SK-N-SH treated with all-trans-retinoic acid at 6 μM for 48 hours (cell line): ENCODE data around the gene SDCCAG8.

Source experiments
- ATAC-seq: fragments of 200-7000 bp; cut with Tn5 transposase; 3 replicates; pipeline ENCODE4 v1.9.1; 2020; ENCODE audit warnings: mild to moderate bottlenecking, moderate library complexity
- ARNTL ChIP-seq: fragments of 450-650 bp; formaldehyde crosslinking; IDR thresholded peaks from 2 replicates; pipeline ENCODE4 v1.5.0; 2020; ENCODE audit warnings: low read depth, mild to moderate bottlenecking, moderate library complexity, borderline replicate concordance
- BACH2 ChIP-seq: fragments of 250-450 bp; sonication (Bioruptor Pico); IDR thresholded peaks from 2 replicates; pipeline ENCODE4 v1.9.0; 2021; ENCODE audit warnings: mild to moderate bottlenecking, borderline replicate concordance
- CSDC2 ChIP-seq: fragments of 250-450 bp; sonication (Bioruptor Pico); IDR thresholded peaks from 2 replicates; pipeline ENCODE4 v1.5.0; 2020; ENCODE audit warnings: mild to moderate bottlenecking, moderate library complexity
- ESRRG ChIP-seq: fragments of 250-450 bp; sonication (Bioruptor Pico); IDR thresholded peaks from 2 replicates; pipeline ENCODE4 v1.6.1; 2021; ENCODE audit warnings: mild to moderate bottlenecking
- GLIS3 ChIP-seq: fragments of 250-450 bp; sonication (Bioruptor Pico); IDR thresholded peaks from 2 replicates; pipeline ENCODE4 v1.5.0; 2020; ENCODE audit warnings: mild to moderate bottlenecking, moderate library complexity
- ISL1 ChIP-seq: fragments of 250-450 bp; sonication (Bioruptor Pico); IDR thresholded peaks from 2 replicates; pipeline ENCODE4 v2.1.2; 2022; ENCODE audit warnings: mild to moderate bottlenecking, moderate library complexity
- OSR1 ChIP-seq: fragments of 250-450 bp; sonication (Bioruptor Pico); IDR thresholded peaks from 2 replicates; pipeline ENCODE4 v1.8.0; 2022; ENCODE audit warnings: moderate library complexity, mild to moderate bottlenecking, inconsistent platforms
- PPARA ChIP-seq: fragments of 250-450 bp; sonication (Bioruptor Pico); IDR thresholded peaks from 2 replicates; pipeline ENCODE4 v1.5.0; 2020; ENCODE audit warnings: mild to moderate bottlenecking, borderline replicate concordance
- RARB ChIP-seq: fragments of 250-450 bp; sonication (Bioruptor Pico); IDR thresholded peaks from 2 replicates; pipeline ENCODE4 v1.8.0; 2021; ENCODE audit warnings: mild to moderate bottlenecking, moderate library complexity
- SNAI2 ChIP-seq: fragments of 250-450 bp; sonication (Bioruptor Pico); IDR thresholded peaks from 2 replicates; pipeline ENCODE4 v1.5.0; 2020; ENCODE audit warnings: mild to moderate bottlenecking, moderate library complexity
- TCF4 ChIP-seq: fragments of 250-450 bp; sonication (Bioruptor Pico); IDR thresholded peaks from 2 replicates; pipeline ENCODE4 v1.8.0; 2021; ENCODE audit warnings: mild to moderate bottlenecking, moderate library complexity, borderline replicate concordance
- TOX ChIP-seq: fragments of 250-450 bp; sonication (Bioruptor Pico); IDR thresholded peaks from 2 replicates; pipeline ENCODE4 v1.8.0; 2021; ENCODE audit warnings: mild to moderate bottlenecking, moderate library complexity, borderline replicate concordance
- ZC3H10 ChIP-seq: fragments of 250-450 bp; sonication (Bioruptor Pico); IDR thresholded peaks from 2 replicates; pipeline ENCODE4 v1.5.1; 2021; ENCODE audit warnings: mild to moderate bottlenecking, moderate library complexity
- ZFP3 ChIP-seq: fragments of 250-450 bp; sonication (Bioruptor Pico); IDR thresholded peaks from 2 replicates; pipeline ENCODE4 v1.5.0; 2020; ENCODE audit warnings: mild to moderate bottlenecking, moderate library complexity
- ZFP30 ChIP-seq: fragments of 450-650 bp; formaldehyde crosslinking; IDR thresholded peaks from 2 replicates; pipeline ENCODE4 v1.5.0; 2022; ENCODE audit warnings: mild to moderate bottlenecking, moderate library complexity
- ZNF70 ChIP-seq: fragments of 450-650 bp; formaldehyde crosslinking; IDR thresholded peaks from 2 replicates; pipeline ENCODE4 v1.5.0; 2020; ENCODE audit warnings: mild to moderate bottlenecking, moderate library complexity
- ZNF8 ChIP-seq: fragments of 450-650 bp; formaldehyde crosslinking; IDR thresholded peaks from 2 replicates; pipeline ENCODE4 v1.5.0; 2020; ENCODE audit warnings: mild to moderate bottlenecking, moderate library complexity
- TF ChIP-seq, protein P1 (sequence below): fragments of 250-450 bp; sonication (Bioruptor Pico); IDR thresholded peaks from 2 replicates; pipeline ENCODE4 v1.5.1; 2021; ENCODE audit warnings: mild to moderate bottlenecking, moderate library complexity
- TF ChIP-seq, protein P2 (sequence below): fragments of 250-450 bp; sonication (Bioruptor Pico); IDR thresholded peaks from 2 replicates; pipeline ENCODE4 v1.8.0; 2020; ENCODE audit warnings: mild to moderate bottlenecking, moderate library complexity, borderline replicate concordance
- TF ChIP-seq, protein P3 (sequence below): fragments of 250-450 bp; sonication (Bioruptor Pico); IDR thresholded peaks from 2 replicates; pipeline ENCODE4 v1.5.1; 2020; ENCODE audit warnings: low read depth, mild to moderate bottlenecking, moderate library complexity
- TF ChIP-seq, protein P4 (sequence below): fragments of 250-450 bp; sonication (Bioruptor Pico); IDR thresholded peaks from 2 replicates; pipeline ENCODE4 v1.8.0; 2021; ENCODE audit warnings: low read depth, mild to moderate bottlenecking, moderate library complexity, borderline replicate concordance
- TF ChIP-seq, protein P5 (sequence below): fragments of 250-450 bp; sonication (Bioruptor Pico); IDR thresholded peaks from 2 replicates; pipeline ENCODE4 v1.5.0; 2020; ENCODE audit warnings: mild to moderate bottlenecking, moderate library complexity

SDCCAG8 gene

DNA sequence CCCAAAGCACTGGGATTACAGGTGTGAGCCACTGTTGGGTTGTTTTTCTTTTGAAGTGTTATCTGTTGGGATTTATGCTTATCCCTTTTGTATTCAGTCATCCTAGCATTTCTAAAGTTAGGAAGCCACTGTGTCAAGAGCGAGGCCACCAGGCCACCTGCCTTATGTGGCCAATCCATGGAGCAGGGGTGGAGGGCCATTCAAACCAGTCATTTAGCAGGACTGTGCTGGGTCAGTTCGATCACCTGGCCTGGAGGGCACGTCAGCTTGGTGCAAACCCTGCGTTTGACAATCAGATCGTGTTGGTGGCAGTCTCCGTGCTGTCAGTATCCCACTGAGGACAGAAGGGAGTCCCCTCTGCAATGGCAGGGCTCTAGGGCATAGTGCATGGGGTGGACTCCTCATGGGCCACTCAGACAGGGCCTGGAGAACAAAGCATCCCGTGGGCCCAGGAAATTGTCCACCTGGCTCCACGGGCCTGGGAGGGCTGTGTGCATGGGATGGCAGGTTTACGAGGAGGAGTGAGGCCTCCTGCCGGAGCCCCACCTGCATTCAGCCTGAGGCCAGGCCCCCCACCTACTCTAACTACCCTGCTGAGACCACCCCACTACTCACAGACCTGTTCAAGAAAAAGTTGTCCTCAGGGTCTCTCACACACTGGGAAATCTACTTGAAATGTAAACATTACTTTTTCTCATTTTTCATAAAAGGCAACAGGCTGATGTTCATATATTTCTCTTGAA is 242.3 kb downstream of the SDCCAG8 start:
- TF ChIP-seq ZFP3 (CRISPR knock-in tag) (no peak), ISL1 (no peak), TCF4 (CRISPR knock-in tag) (no peak), ZNF70 (CRISPR knock-in tag) (no peak), GLIS3 (CRISPR knock-in tag) (no peak), TOX (CRISPR knock-in tag) (no peak), ARNTL (CRISPR knock-in tag) (no peak), ZFP30 (CRISPR knock-in tag) (no peak), ZC3H10 (no peak), ESRRG (CRISPR knock-in tag) (no peak), PPARA (CRISPR knock-in tag) (no peak), BACH2 (CRISPR knock-in tag) (no peak)
- TF ChIP-seq, protein P1, sequence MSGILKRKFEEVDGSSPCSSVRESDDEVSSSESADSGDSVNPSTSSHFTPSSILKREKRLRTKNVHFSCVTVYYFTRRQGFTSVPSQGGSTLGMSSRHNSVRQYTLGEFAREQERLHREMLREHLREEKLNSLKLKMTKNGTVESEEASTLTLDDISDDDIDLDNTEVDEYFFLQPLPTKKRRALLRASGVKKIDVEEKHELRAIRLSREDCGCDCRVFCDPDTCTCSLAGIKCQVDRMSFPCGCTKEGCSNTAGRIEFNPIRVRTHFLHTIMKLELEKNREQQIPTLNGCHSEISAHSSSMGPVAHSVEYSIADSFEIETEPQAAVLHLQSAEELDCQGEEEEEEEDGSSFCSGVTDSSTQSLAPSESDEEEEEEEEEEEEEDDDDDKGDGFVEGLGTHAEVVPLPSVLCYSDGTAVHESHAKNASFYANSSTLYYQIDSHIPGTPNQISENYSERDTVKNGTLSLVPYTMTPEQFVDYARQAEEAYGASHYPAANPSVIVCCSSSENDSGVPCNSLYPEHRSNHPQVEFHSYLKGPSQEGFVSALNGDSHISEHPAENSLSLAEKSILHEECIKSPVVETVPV (CRISPR knock-in tag): no peak
- TF ChIP-seq, protein P2, sequence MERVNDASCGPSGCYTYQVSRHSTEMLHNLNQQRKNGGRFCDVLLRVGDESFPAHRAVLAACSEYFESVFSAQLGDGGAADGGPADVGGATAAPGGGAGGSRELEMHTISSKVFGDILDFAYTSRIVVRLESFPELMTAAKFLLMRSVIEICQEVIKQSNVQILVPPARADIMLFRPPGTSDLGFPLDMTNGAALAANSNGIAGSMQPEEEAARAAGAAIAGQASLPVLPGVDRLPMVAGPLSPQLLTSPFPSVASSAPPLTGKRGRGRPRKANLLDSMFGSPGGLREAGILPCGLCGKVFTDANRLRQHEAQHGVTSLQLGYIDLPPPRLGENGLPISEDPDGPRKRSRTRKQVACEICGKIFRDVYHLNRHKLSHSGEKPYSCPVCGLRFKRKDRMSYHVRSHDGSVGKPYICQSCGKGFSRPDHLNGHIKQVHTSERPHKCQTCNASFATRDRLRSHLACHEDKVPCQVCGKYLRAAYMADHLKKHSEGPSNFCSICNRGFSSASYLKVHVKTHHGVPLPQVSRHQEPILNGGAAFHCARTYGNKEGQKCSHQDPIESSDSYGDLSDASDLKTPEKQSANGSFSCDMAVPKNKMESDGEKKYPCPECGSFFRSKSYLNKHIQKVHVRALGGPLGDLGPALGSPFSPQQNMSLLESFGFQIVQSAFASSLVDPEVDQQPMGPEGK (CRISPR knock-in tag): no peak
- ATAC-seq: no peak

DNA sequence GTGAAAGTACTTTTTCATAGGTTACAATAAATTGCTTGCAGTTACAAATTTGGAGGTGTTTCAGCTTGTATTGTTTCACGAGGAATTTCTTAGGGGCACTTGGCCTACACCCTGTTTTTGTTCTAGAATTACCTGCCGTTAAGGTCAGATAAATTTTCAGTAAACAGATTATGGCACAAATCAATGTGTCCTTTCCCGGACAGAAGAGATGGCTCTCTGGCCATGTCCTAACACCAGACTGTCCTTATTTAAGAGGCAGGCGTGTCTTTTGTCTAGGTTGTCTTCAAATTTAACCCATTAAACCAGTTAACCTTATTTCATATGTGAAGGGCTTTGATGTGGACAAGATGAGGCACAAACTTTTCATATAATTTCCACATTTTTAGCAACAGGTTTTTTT is 243.4 kb downstream of the SDCCAG8 start:
- ATAC-seq: no peak
- no peak for TF ChIP-seq OSR1
- TF ChIP-seq ZFP30 (CRISPR knock-in tag): no peak
- no peak for TF ChIP-seq ZNF8 (CRISPR knock-in tag)
- no peak for TF ChIP-seq TCF4 (CRISPR knock-in tag)
- TF ChIP-seq RARB (CRISPR knock-in tag): no peak
- TF ChIP-seq, all 23 proteins: peak for 0

DNA sequence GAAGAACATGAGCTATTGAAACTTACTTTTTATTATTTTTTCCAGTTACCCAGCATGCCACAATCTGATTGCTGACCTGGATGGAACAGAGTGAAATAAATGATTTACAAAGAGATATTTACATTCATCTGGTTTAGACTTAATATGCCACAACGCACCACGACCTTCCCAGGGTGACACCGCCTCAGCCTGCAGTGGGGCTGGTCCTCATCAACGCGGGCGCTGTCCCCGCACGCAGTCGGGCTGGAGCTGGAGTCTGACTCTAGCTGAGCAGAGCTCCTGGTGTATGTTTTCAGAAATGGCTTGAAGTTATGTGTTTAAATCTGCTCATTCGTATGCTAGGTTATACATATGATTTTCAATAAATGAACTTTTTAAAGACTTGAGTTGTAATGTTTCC is 243.9 kb downstream of the SDCCAG8 start:
- TF ChIP-seq ISL1 (no peak), ZC3H10 (no peak), ZFP3 (CRISPR knock-in tag) (no peak), GLIS3 (CRISPR knock-in tag) (no peak), TCF4 (CRISPR knock-in tag) (no peak), OSR1 (no peak), SNAI2 (no peak), ZNF70 (CRISPR knock-in tag) (no peak), CSDC2 (CRISPR knock-in tag) (no peak)
- TF ChIP-seq, protein P3, sequence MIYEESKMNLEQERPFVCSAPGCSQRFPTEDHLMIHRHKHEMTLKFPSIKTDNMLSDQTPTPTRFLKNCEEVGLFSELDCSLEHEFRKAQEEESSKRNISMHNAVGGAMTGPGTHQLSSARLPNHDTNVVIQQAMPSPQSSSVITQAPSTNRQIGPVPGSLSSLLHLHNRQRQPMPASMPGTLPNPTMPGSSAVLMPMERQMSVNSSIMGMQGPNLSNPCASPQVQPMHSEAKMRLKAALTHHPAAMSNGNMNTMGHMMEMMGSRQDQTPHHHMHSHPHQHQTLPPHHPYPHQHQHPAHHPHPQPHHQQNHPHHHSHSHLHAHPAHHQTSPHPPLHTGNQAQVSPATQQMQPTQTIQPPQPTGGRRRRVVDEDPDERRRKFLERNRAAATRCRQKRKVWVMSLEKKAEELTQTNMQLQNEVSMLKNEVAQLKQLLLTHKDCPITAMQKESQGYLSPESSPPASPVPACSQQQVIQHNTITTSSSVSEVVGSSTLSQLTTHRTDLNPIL: no peak
- TF ChIP-seq, protein P4, sequence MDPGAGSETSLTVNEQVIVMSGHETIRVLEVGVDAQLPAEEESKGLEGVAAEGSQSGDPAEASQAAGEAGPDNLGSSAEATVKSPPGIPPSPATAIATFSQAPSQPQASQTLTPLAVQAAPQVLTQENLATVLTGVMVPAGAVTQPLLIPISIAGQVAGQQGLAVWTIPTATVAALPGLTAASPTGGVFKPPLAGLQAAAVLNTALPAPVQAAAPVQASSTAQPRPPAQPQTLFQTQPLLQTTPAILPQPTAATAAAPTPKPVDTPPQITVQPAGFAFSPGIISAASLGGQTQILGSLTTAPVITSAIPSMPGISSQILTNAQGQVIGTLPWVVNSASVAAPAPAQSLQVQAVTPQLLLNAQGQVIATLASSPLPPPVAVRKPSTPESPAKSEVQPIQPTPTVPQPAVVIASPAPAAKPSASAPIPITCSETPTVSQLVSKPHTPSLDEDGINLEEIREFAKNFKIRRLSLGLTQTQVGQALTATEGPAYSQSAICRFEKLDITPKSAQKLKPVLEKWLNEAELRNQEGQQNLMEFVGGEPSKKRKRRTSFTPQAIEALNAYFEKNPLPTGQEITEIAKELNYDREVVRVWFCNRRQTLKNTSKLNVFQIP (CRISPR knock-in tag): no peak
- no peak for ATAC-seq

DNA sequence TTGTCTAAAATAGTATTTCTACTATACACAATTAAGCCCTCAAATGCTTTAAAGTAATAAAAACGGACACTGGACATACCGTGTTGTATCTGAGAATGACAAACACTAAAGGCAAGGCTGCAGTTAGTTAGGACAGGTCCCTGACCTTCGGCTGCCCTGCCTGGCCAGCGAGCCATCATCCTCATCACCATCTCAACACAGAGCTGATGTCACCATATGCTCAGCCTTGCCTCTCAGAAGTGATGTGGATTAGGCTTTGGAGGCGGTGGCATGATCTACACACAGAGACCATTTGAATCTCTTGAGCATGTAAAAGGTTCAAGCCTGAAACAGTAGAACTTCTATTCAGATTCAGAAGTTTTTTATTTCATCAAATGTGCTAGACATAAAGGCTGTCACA is 244.7 kb downstream of the SDCCAG8 start:
- no peak for ATAC-seq
- TF ChIP-seq GLIS3 (CRISPR knock-in tag) (no peak), ESRRG (CRISPR knock-in tag) (no peak), ZFP30 (CRISPR knock-in tag) (no peak), BACH2 (CRISPR knock-in tag) (no peak), ZFP3 (CRISPR knock-in tag) (no peak), ARNTL (CRISPR knock-in tag) (no peak), ZNF70 (CRISPR knock-in tag) (no peak), ZC3H10 (no peak), PPARA (CRISPR knock-in tag) (no peak)
- TF ChIP-seq, protein P5, sequence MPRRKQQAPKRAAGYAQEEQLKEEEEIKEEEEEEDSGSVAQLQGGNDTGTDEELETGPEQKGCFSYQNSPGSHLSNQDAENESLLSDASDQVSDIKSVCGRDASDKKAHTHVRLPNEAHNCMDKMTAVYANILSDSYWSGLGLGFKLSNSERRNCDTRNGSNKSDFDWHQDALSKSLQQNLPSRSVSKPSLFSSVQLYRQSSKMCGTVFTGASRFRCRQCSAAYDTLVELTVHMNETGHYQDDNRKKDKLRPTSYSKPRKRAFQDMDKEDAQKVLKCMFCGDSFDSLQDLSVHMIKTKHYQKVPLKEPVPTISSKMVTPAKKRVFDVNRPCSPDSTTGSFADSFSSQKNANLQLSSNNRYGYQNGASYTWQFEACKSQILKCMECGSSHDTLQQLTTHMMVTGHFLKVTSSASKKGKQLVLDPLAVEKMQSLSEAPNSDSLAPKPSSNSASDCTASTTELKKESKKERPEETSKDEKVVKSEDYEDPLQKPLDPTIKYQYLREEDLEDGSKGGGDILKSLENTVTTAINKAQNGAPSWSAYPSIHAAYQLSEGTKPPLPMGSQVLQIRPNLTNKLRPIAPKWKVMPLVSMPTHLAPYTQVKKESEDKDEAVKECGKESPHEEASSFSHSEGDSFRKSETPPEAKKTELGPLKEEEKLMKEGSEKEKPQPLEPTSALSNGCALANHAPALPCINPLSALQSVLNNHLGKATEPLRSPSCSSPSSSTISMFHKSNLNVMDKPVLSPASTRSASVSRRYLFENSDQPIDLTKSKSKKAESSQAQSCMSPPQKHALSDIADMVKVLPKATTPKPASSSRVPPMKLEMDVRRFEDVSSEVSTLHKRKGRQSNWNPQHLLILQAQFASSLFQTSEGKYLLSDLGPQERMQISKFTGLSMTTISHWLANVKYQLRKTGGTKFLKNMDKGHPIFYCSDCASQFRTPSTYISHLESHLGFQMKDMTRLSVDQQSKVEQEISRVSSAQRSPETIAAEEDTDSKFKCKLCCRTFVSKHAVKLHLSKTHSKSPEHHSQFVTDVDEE: no peak
- TF ChIP-seq, protein P1 (CRISPR knock-in tag): no peak
- TF ChIP-seq, protein P4 (CRISPR knock-in tag): no peak
